NAMALWA (cell line): ENCODE results near the gene SLC39A2.
"Not testable (repeated sequence)": the region's sequence is repeated elsewhere in the genome, so short reads cannot be mapped to it uniquely, and the experiment has no call there.

Experiments used
- DNase-seq: peaks from one replicate; pipeline ENCODE4 v3.0.0-alpha.2; 2015; ENCODE audit warnings: low spot score

The SLC39A2 gene

GRCh38 chr14:21025371-21026273 lies 26.5 kb downstream of the SLC39A2 start:
- no peak for DNase-seq

DNA sequence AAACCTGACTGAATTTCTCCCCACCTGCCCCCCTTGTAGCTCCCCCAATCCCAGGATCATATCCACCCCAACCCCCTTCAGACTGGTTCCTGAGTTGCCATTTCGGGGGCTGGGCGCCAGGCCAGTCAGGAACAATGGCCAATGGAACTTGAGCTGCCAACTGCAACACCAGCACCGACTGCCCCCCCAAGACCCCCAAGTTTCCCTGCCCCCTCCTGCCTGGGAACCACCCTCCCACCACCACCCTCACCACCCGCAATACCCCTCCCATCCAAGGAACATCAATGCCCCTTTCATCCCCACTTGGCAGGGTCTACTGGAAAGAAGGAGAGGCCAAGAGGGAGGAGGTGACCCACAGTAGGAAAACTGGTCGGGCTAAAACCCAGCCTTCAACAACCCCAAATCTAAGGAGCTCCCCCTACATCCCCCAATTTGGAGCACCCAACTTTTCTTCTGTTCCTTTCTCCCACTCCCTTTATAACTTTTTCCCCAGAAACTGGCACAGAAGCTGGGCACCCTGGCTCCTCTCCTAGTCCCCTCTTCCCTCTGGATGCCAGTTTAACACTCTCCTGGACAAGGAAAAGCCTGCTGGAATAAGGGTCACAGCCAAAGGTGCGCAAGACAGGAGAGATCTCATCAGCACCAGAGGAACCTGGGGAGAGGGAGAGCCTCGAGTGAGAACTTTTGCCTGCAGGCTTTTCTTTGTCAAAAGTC lies 27.3 kb downstream of the SLC39A2 start:
- DNase-seq = no peak

GRCh38 chr14:21026988-21027315 lies 27.9 kb downstream of the SLC39A2 start:
- DNase-seq = no peak

DNA sequence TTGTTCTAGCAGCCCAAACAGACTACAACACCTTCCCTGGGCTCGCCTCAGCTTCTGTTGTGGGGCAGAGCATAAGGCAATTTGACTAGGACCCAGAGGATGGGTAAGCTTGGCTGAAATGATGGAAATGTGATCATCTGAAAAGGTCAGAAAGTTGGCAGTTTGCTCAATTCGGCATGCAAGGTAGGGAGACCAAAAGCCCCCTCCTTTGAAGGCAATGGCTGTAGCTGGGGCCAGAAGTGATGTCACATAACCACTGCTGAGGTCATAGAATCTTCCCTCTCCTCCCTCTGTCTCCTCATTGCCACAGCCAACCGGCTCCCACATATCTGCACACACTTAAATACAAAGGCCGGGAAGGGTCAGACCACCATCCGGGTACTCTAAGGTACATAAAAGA lies 30.8 kb downstream of the SLC39A2 start, which contains the start of gene TPPP2:
TPPP2 (plus strand) TSS at position 301 of the 400 bp plus-strand sequence. CDS start 365 bp downstream, outside the sequence.
- DNase-seq = no peak

DNA sequence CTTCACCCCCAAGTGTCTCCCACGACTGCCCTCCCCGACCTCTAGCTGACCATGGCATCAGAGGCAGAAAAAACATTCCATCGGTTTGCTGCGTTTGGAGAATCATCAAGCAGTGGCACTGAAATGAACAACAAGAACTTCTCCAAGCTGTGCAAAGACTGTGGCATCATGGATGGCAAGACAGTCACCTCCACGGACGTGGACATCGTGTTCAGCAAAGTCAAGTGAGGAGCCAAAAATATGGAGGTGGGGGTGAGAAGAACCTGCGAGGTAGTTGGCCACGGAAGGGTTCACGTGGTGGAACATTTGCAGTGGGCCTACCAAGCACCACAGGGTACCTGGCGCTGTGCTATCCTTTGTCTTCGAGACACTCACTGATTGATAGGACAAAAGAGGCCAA lies 31.4 kb downstream of the SLC39A2 start:
- no peak for DNase-seq

DNA sequence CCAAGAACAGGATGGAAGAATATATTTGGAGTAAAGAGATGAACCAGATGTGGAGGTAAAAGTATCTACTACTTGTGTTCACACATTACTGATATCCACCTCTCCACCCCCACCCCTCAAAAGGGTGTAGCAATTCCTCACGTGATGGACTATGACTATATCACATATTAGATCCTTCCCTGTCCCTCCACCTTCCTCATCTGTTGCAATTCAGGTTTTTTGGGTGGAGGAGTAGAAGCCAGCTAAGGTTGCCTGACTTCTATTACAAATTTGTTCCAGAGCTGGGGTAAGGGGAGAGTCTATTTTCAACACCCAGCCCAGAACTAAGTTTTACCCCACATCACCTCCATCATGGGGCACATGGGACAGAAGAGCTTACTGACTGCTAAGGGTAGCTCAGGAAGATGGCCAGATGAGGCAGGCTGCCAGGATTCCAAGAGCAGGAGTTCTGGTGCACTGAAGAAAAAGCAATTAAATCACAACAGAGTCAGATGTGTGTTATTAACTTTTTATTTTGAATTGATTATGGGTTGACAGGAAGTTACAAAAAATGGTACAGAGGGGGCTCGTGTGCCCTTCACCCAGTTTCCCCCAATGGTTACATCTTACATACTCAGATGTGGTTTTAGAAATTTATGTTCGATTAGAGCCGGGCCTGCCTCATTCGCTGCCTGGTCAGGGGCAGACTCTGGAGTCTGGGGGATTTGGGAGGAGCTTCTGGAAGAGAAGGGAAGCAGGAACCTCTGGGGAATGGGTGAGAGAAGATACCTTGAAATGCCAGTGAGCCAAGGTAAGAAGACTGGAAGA lies 33.4 kb downstream of the SLC39A2 start:
- no peak for DNase-seq

DNA sequence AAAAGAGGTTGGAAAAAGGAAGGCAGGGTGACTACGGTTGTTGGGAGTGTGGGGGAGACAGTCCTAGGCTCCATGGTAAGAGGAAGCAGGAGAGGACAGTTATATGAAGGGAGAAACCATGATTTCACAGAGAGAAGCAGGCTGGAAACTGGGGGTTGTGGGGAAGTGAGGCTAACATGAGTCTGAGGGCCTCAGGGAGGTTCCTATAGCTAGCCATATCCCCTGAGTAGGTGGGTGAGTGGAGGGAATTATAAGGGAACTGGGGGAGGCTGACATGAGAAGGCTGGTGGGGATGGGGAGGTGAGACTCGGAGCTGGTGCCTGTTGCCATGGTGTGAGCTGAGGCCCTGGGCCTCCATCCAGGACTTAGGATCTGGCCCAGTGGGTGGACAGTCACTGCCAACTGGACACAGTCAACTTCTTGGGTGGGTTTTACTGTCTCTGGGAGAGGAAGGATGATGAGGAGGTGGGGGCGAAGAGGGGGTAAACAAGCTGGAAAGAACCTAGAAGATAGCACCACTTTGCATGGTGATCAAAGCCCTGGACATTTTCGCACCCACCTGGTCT lies 34.1 kb downstream of the SLC39A2 start:
- no peak for DNase-seq

GRCh38 chr14:21034707-21035106 lies 35.6 kb downstream of the SLC39A2 start, which contains the start of gene RNASE13:
Gene RNASE13, minus strand, starts transcription at chr14:21034807. Its CDS starts 519 bp downstream, at chr14:21034288.
- DNase-seq = no peak

- no peak for DNase-seq
Measured at GRCh38 chr14:21036751-21037150, 37.7 kb downstream of the SLC39A2 start.

- no peak for DNase-seq
Measured at GRCh38 chr14:21037156-21037555, 38.1 kb downstream of the SLC39A2 start.

GRCh38 chr14:21038441-21039422 lies 39.6 kb downstream of the SLC39A2 start:
- DNase-seq = no peak

GRCh38 chr14:21039585-21040369 lies 40.7 kb downstream of the SLC39A2 start:
- peak; percentile 64 for DNase-seq

DNA sequence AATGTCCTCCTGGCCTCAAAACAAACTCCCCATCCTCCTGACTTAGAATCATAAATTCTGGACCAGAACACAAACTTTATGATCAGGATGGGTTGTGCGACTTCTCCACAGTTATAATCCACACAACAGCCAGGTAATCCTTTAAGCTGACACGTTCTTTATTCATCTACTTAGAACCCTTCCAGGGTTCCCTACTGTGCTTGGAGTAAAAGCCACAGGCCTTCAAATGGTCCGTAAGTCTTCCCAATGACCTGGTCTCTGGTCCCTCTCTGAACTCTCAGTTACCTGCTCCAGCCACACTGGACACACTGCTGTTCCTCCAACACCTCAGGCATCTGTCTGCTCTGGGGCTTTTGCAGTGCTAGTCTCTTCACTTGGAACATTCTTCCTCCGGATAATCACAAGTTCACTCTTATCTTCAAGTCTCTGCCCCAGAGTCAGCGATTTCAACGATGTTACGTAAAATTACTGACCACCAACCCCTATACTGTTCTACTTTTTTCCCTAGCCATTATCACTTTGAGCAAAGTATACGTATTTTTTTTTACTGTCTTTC lies 41.4 kb downstream of the SLC39A2 start:
- no peak for DNase-seq

GRCh38 chr14:21040941-21041340 lies 41.8 kb downstream of the SLC39A2 start:
- not testable (repeated sequence) for DNase-seq

DNA sequence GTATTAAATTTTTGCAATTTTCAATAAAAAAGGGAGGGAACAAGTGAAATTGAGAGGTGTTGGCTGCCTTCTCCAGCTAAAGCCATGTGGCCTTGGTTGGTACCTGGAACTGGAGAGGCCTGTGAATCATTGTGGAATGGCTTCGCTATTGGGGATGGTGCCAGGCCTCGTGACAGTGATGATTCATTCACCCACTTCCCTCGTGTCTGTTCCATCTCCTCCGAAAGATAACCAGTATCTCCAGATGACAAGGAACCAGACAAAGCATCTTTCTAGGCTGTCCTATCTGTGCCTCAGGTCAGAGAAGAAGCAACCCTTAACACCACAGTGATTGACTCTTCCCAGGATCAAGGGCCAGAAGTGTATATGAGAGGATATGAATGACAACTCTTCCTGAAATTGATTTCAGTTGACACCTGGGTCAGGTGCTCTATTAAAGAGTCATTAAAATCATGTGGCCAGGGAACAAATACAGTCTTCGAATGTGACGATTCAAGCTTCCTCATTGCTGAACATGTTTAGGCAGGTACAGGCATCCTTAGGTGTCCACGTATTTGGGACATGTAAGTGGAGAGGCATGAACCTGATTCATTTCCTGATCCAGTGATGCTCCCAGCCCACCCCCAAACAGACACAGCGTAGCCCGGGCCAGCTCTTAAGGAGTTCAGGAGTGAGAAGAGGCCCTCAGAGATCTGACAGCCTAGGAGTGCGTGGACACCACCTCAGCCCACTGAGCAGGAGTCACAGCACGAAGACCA lies 42.8 kb downstream of the SLC39A2 start, which contains the start of gene RNASE7:
RNASE7 (plus strand) TSS at position 687 of the 758 bp plus-strand sequence. CDS start 631 bp downstream, outside the sequence.
- DNase-seq = no peak

GRCh38 chr14:21042918-21043317 lies 43.8 kb downstream of the SLC39A2 start:
- DNase-seq = no peak

GRCh38 chr14:21043387-21043973 lies 44.4 kb downstream of the SLC39A2 start:
- no peak for DNase-seq

DNA sequence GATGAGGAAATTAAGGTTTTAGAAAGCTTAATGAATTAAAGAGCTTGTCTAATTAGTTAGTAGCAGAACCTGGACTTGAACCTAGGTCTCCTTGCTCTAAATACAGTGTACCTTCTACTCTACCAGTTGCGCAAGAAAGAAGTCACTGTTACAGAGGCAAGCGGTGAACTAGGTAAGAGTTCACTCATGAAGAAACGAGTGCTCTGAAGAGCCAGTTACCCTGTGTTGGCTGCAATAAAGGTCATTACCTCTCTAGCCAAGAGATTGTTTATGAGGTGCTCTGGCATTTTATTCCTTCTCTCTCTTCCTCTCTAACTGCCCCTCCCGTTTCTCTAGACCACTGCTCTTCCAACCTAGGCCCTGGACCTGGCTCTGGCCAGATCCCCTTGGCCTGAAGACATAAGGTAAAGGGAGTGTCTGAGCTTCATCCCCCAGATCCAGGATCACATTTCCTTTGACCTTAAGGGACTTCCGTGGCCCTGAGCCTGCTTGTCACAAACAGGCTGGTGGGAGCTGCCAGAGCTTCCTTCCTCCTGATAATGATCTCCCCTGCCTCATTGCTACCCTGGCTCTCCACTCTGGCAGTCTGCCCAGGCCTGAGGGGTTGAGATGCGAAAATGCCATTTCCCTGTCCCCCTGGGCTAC lies 45.0 kb downstream of the SLC39A2 start:
- DNase-seq = no peak
